ENCODE data around the gene GLCE.

- TF ChIP-seq CHD1 (IDR thresholded peaks at IDR 0.05; ENCODE audit: low read length) (no peak), NCOR1 (IDR thresholded peaks at IDR 0.05) (no peak), MAFF (IDR thresholded peaks at IDR 0.05; ENCODE audit: low read length) (no peak), CTCF (IDR thresholded peaks at IDR 0.05 in 2 of 3, conservative IDR thresholded peaks at IDR 0.05 in 1 of 3; ENCODE audit: insufficient read depth in 2 of 3, low read depth in 1 of 3, low read length in 3 of 3) (no peak)
Observed at GRCh38 chr15:69185706-69186105, 25.3 kb downstream of the GLCE start.
